Small intestine (tissue), 7 donors: Measurements from ENCODE around the gene ITGAE. TPM values are rescaled to one million over a fixed set of nuclear protein-coding genes. Genes with fewer than 3 reads are reported as not detected.
"Not testable (repeated sequence)": the region's sequence is repeated elsewhere in the genome, so short reads cannot be mapped to it uniquely, and the experiment has no call there.

Experiments
- DNase-seq, 2 donors: peaks; one replicate each; pipeline versions ENCODE4 v3.0.0 to v3.0.0-alpha.2; 2013
- FAIRE-seq: peaks from 2 replicates; lab custom pipeline; 2012; peaks lifted over from hg19 to GRCh38; lab: Jason Lieb, UNC
- H3K27ac ChIP-seq, 3 donors: one replicate each; pipeline ENCODE4 v1.5.1; 2013; ENCODE audit warnings: low read length in 2 of 3, mild to moderate bottlenecking in 2 of 3, control low read depth in 1 of 3, inconsistent platforms in 1 of 3, low read depth in 1 of 3, moderate library complexity in 1 of 3
- H3K27me3 ChIP-seq, 3 donors: one replicate each; pipeline ENCODE4 v1.6.1; 2013; ENCODE audit warnings: low read length in 3 of 3, inconsistent platforms in 1 of 3; ENCODE audit not compliant: control insufficient read depth in 3 of 3, insufficient read depth in 3 of 3
- H3K36me3 ChIP-seq, 3 donors: one replicate each; pipeline ENCODE4 v1.6.1; 2013; ENCODE audit warnings: low read length in 3 of 3, inconsistent platforms in 1 of 3, low read depth in 1 of 3, mild to moderate bottlenecking in 1 of 3, moderate library complexity in 1 of 3; ENCODE audit not compliant: control insufficient read depth in 3 of 3, insufficient read depth in 2 of 3
- H3K4me1 ChIP-seq, 3 donors: one replicate each; pipeline ENCODE4 v1.6.1; 2013; ENCODE audit warnings: low read length in 2 of 3, inconsistent platforms in 1 of 3, low read depth in 1 of 3, mild to moderate bottlenecking in 1 of 3, moderate library complexity in 1 of 3; ENCODE audit not compliant: control insufficient read depth in 3 of 3, insufficient read depth in 2 of 3
- H3K4me3 ChIP-seq, 3 donors: one replicate each; pipeline ENCODE4 v1.5.1; 2013; ENCODE audit warnings: low read length in 3 of 3, control low read depth in 1 of 3, inconsistent platforms in 1 of 3, low read depth in 1 of 3, mild to moderate bottlenecking in 1 of 3, moderate library complexity in 1 of 3
- H3K9me3 ChIP-seq, 2 donors: one replicate each; pipeline ENCODE4 v1.6.1; 2013; ENCODE audit warnings: low read depth in 1 of 2, low read length in 1 of 2; ENCODE audit not compliant: control insufficient read depth in 2 of 2, insufficient read depth in 1 of 2
- WGBS, 3 donors: extraction: QIAGEN DNeasy Blood & Tissue Kit; methylation state at CpG; one replicate each; pipeline ENCODE4 v1.1.7; 2013; 5-methylcytosine and 5-hydroxymethylcytosine counted together
- polyA plus RNA-seq, 4 donors: library from polyadenylated mRNA; stranded (reverse) in 3 of 4; unstranded in 1 of 4; fragments of 200-250 nt in 3 of 4; fragments of 120-200 nt in 1 of 4; gene quantifications; one replicate each; pipeline versions ENCODE4 v1.2.1 to v1.2.3, GENCODE V29; 2013
- donor health status: healthy with polysubstance abuse.
- donor health status: control.
- donor health status: control.
- donor health status: Bipolar disorder and iron deficiency.
- donor health status: healthy.

ITGAE gene
- polyA plus RNA-seq, 4 donors = 39.4 to 57.8 (median 45.1) TPM

- H3K27me3 ChIP-seq = no peaks in the 10 kb centered on the region
- H3K4me1 ChIP-seq = peaks cover 0 to 11% (median 0%) of the 10 kb centered on the region in 3 donors
- H3K36me3 ChIP-seq = no peaks in the 10 kb centered on the region
- DNase-seq = no peak
- WGBS, 3 donors = 73 to 80% (median 77%) methylated on average over 31 of the region's 31 CpGs
- no peak overlapping the region for H3K4me3 ChIP-seq
- FAIRE-seq = no peak
- H3K27ac ChIP-seq = peak overlapping the region in 2 of 3 donors; percentile 41 to 56
- no peaks in the 10 kb centered on the region for H3K9me3 ChIP-seq
Measured at GRCh38 chr17:3795390-3796102, 5.4 kb downstream of the ITGAE start.

DNA sequence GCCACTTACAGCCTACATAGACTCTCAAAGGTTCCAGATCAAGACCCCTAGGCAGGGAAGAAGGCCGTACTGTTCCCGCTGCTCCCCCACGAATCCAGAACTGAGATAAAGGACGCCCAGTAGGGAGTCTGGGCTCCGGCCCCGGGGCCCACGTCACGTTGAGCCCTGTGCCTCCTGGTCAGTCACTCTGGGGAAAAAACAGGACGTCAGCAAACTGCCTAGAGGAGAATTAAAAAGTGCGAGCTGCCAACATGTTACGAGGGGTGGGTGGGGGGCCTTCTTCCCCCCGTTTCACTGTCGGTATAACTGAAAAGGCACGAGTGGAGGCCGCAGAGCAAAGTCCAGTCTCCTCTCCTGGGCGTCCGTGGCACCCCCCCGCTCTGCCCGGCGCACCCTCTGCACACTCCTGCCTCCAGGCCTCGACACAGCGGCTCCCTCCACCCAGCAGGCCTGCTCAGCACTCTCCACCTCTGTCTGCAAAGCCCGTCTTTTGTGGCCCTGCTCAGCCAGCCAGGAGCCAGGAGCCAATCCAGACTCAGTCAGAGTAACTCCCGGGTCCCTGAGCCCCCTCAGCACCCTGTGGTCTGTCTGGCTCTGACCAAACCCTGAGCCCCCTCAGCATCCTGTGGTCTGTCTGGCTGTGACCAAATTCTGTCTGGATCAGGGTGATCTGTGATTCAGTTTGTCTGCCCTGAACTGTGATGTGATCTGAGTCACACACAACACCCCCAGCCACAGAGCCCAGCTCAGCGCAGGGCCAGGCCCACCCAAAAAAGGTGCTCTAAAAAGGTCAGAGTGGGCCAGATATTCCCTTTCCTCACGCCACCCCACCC, 6.2 kb downstream of the ITGAE start:
- Histone ChIP-seq H3K27ac (peak overlapping the region; percentile 22 to 56 (median 41)), H3K36me3 (no peaks in the 10 kb centered on the region), H3K9me3 (no peaks in the 10 kb centered on the region), H3K4me1 (peaks cover 0 to 11% (median 0%) of the 10 kb centered on the region in 3 donors), H3K4me3 (no peak overlapping the region), H3K27me3 (no peaks in the 10 kb centered on the region)
- no peak for FAIRE-seq
- DNase-seq = peak; percentile 36 to 81
- 33 to 62% (median 34%) methylated on average over 20 to 26 of the region's 26 CpGs for WGBS, 3 donors

DNA sequence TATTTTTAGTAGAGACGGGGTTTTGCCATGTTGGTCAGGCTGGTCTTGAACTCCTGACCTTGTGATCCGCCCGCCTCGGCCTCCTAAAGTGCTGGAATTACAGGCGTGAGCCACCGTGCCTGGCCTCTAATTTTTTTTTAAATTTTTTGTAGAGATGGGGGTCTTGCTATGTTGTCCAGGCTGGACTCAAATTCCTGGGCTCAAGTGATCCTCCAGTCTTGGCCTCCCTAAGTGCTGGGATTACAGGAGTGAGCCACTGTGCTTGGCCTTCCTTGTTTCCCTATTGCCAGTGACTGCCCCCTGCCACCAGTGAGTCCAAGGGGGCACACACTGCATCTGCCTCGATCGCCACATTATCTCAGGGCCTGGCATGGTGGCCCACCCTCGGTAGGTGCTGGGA, 6.8 kb downstream of the ITGAE start:
- H3K4me1 ChIP-seq = peaks cover 0 to 11% (median 0%) of the 10 kb centered on the region in 3 donors
- H3K27me3 ChIP-seq, H3K4me3 ChIP-seq, DNase-seq, FAIRE-seq, H3K9me3 ChIP-seq, H3K36me3 ChIP-seq: not testable (repeated sequence)
- peak overlapping the region in 1 of 3 donors; percentile 2 for H3K27ac ChIP-seq
- WGBS, 3 donors = 86 to 94% (median 89%) methylated on average over 9 of the region's 9 CpGs

DNA sequence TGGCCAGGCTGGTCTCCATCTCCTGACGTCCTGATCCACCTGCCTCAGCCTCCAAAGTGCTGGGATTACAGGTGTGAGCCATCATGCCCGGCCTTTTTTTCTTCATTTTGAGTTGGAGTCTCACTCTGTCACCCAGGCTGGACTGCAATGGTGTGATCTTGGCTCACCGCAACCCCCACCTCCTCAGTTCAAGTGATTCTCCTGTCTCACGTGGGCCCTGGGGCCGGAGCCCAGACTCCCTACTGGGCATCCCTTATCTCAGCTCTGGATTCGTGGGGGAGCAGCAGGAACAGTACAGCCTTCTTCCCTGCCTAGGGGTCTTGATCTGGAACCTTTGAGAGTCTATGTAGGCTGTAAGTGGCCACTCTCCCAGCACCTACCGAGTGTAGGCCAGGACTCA, 7.7 kb downstream of the ITGAE start:
- not testable (repeated sequence) for H3K36me3 ChIP-seq, H3K27me3 ChIP-seq, H3K9me3 ChIP-seq, DNase-seq, H3K27ac ChIP-seq, FAIRE-seq, H3K4me3 ChIP-seq
- peaks cover 0 to 11% (median 0%) of the 10 kb centered on the region in 3 donors for H3K4me1 ChIP-seq
- 91 to 93% (median 91%) methylated on average over 7 of the region's 7 CpGs for WGBS, 3 donors

- Histone ChIP-seq H3K27me3 (no peaks in the 10 kb centered on the region), H3K36me3 (no peaks in the 10 kb centered on the region), H3K27ac (no peak overlapping the region), H3K4me3 (no peak overlapping the region), H3K4me1 (peaks cover 0 to 11% (median 0%) of the 10 kb centered on the region in 3 donors), H3K9me3 (no peaks in the 10 kb centered on the region)
- DNase-seq = no peak
- FAIRE-seq = no peak
- WGBS, 3 donors = 65 to 73% (median 73%) methylated on average over 6 of the region's 6 CpGs
Measured at GRCh38 chr17:3792481-3792880, 8.5 kb downstream of the ITGAE start.

DNA sequence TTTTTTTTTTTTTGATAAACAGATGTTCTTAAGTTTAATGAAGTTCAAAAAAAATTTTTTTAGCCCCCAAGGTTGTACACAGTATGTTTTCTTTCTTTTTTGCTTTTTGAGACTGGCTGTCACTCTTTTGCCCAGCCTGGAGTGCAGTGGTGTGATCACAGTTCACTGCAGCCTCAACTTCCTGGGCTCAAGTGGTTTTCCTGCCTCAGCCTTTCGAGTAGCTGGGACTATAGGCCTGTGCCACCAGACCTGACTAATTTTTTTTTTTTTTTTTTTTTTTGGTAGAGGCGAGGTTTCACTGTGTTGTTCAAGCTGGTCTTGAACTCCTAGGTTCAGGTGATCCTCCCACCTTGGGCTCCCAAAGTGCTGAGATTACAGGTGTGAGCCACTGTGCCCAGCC, 12.8 kb downstream of the ITGAE start:
- H3K4me3 ChIP-seq = no peak overlapping the region
- no peaks in the 10 kb centered on the region for H3K36me3 ChIP-seq
- 52 to 93% (median 80%) methylated on average over 2 of the region's 2 CpGs for WGBS, 3 donors
- DNase-seq (peak in 1 of 2 donors; percentile 44), FAIRE-seq (no peak)
- no peaks in the 10 kb centered on the region for H3K27me3 ChIP-seq
- H3K4me1 ChIP-seq = no peaks in the 10 kb centered on the region
- no peak overlapping the region for H3K27ac ChIP-seq
- no peaks in the 10 kb centered on the region for H3K9me3 ChIP-seq

DNA sequence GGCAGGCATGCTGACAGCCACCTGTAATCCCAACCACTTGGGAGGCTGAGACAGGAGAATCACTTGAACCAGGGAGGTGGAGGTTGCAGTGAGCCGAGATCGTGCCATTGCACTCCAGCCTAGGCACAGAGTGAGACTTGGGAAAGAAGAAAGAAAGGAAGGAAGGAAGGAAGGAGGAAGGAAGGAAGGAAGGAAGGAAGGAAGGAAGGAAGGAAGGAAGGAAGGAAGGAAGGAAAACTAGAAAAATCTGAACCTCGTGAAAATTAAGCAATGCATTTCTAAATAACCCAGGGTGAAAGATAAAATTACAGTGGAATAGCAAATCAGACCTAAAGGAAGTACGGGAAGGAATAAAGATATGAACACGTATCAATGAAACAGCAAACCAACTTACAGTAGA, 15.7 kb downstream of the ITGAE start:
- H3K27me3 ChIP-seq, DNase-seq, H3K36me3 ChIP-seq, H3K4me1 ChIP-seq, H3K27ac ChIP-seq, FAIRE-seq, H3K4me3 ChIP-seq, H3K9me3 ChIP-seq: not testable (repeated sequence)
- 74 to 86% (median 86%) methylated on average over 5 of the region's 5 CpGs for WGBS, 3 donors

- WGBS, 3 donors = 80 to 89% (median 89%) methylated on average over 8 of the region's 8 CpGs
Measured at GRCh38 chr17:3782751-3783150, 18.2 kb downstream of the ITGAE start.

More at GRCh38 chr17:3782751-3783150, 18.2 kb downstream of the ITGAE start:
- no peaks in the 10 kb centered on the region for H3K36me3 ChIP-seq
- no peak overlapping the region for H3K27ac ChIP-seq
- FAIRE-seq (no peak), DNase-seq (no peak)
- H3K27me3 ChIP-seq = no peaks in the 10 kb centered on the region
- no peak overlapping the region for H3K4me3 ChIP-seq
- no peaks in the 10 kb centered on the region for H3K4me1 ChIP-seq
- no peaks in the 10 kb centered on the region for H3K9me3 ChIP-seq
